Measurements from ENCODE around the gene MRAS.

- no peak for TF ChIP-seq CTCF (IDR thresholded peaks at IDR 0.05)
- no peak for TF ChIP-seq POLR2A (IDR thresholded peaks at IDR 0.05)
Observed at GRCh38 chr3:138390582-138390932, 42.2 kb downstream of the MRAS start.
